Measurements from ENCODE around the gene ULBP3. TPM values are rescaled to one million over a fixed set of nuclear protein-coding genes. Genes with fewer than 3 reads are reported as not detected.
A peak's percentile ranks its signal among the peaks of the same experiment; 100 is the strongest.

ULBP3 gene
- 0.61 and 0.69 TPM in 2 replicates for total RNA-seq
- 0.35 TPM for total RNA-seq (2013)
- 0.10 and 0.22 TPM in 2 replicates for polyA plus RNA-seq
- polyA minus RNA-seq: 0.78 and 1.1 TPM in 2 replicates

DNA sequence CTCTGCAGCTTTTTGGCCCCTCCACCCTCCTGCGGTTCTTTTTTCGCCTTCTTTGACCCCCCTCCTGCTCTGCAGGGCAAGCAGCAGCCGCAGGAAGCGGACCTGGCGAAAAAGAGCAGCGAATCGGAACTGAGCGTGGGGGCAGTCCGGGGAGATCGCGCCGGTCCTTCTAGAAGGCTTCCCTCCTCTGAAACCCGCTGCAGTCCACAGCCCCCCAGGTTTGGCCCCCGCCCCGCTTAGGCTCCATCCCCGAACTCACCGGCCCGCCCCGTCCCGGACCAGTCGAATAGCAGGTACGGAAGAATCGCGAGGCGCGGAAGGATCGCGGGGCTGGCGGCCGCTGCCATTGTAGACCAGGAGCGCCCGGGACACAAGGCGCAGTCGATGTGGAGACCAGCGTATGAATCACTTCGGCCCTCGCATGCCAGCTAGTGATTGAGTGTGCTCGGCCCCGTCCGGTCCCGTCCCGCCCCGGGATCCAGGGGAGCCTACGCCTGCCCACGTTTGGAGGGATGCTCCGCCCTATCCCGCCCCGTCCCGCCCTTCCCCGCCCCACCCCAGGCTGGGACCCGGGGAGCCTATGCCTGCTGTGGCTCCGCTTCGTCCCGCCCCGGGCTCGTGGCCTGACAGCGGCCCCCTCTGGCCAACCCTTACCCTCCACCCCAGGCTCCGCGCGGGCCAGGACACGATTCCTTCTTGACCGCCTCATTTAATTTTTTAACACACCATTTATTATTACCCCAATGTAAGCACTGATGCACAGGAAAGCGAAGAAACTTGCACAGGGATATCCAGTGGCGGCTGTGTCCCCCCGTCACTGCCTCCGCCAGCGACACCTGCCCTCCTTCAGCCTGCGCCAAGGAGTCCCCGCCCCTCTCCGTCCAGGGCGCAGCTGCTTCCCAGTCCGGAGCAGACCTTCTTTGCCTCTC is at the start of gene ULBP3:
Gene ULBP3 (minus strand): TSS at position 402 of the 929 bp plus-strand sequence. CDS start 55 bp downstream, at position 347.
- TF ChIP-seq EZH2 (IDR thresholded peaks at IDR 0.05; ENCODE audit: borderline replicate concordance, insufficient read depth, low read depth, low read length, poor library complexity, severe bottlenecking): no peak
- TF ChIP-seq, protein P1, sequence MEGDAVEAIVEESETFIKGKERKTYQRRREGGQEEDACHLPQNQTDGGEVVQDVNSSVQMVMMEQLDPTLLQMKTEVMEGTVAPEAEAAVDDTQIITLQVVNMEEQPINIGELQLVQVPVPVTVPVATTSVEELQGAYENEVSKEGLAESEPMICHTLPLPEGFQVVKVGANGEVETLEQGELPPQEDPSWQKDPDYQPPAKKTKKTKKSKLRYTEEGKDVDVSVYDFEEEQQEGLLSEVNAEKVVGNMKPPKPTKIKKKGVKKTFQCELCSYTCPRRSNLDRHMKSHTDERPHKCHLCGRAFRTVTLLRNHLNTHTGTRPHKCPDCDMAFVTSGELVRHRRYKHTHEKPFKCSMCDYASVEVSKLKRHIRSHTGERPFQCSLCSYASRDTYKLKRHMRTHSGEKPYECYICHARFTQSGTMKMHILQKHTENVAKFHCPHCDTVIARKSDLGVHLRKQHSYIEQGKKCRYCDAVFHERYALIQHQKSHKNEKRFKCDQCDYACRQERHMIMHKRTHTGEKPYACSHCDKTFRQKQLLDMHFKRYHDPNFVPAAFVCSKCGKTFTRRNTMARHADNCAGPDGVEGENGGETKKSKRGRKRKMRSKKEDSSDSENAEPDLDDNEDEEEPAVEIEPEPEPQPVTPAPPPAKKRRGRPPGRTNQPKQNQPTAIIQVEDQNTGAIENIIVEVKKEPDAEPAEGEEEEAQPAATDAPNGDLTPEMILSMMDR (IDR thresholded peaks at IDR 0.05): peak; percentile 50
- Histone ChIP-seq H3K36me3 (replicated peaks in 1 of 2; ENCODE audit: control extremely low read depth in 1 of 2, control insufficient read depth in 1 of 2, extremely low read depth in 1 of 2, insufficient read depth in 2 of 2, low read length in 1 of 2) (no peaks in the 10 kb centered on the region), H3K9me3 (ENCODE audit: control extremely low read depth in 1 of 3, control insufficient read depth in 2 of 3, insufficient read depth in 1 of 3, low read length in 2 of 3) (no peaks in the 10 kb centered on the region), H3K4me3 (ENCODE audit: control extremely low read depth in 1 of 5, extremely low read depth in 1 of 5, insufficient read depth in 1 of 5, low read depth in 2 of 5, low read length in 4 of 5) (peak within 1 kb of the TSS; percentile 11 to 71 (median 70)), H3K4me1 (ENCODE audit: control insufficient read depth in 2 of 2, insufficient read depth in 2 of 2, low read length in 2 of 2) (peaks cover 5 to 18% of the 10 kb centered on the region in 2 donors), H3K9ac (ENCODE audit: low read length) (peak within 1 kb of the TSS; percentile 72), H2AFZ (ENCODE audit: insufficient read depth, low read depth, low read length, poor library complexity, severe bottlenecking) (peak within 1 kb of the TSS; percentile 92), H3K4me2 (replicated peaks; ENCODE audit: low read depth, low read length, poor library complexity, severe bottlenecking) (peak within 1 kb of the TSS; percentile 84), H3K27ac (ENCODE audit: low read length in 2 of 2) (no peak within 1 kb of the TSS), H3K27me3 (replicated peaks in 1 of 4; ENCODE audit: control extremely low read depth in 1 of 4, control insufficient read depth in 3 of 4, insufficient read depth in 4 of 4, low read length in 3 of 4) (peaks cover 0 to 22% (median 4%) of the 10 kb centered on the region in 4 experiments), H3K79me2 (ENCODE audit: control insufficient read depth, insufficient read depth, low read length) (no peaks in the 10 kb centered on the region), H4K20me1 (ENCODE audit: control insufficient read depth, insufficient read depth, low read length, poor library complexity, severe bottlenecking) (no peaks in the 10 kb centered on the region)
- Mint-ChIP-seq H3K27me3 (peaks cover 18% of the 10 kb centered on the region), H3K4me3 (peak within 1 kb of the TSS; percentile 87), H3K27ac (peak within 1 kb of the TSS; percentile 38), H3K9me3 (ENCODE audit: insufficient read depth) (no peaks in the 10 kb centered on the region), H3K4me1 (peaks cover 23% of the 10 kb centered on the region)
- DNase-seq (peak; percentile 80), ATAC-seq (ENCODE audit: low read depth) (peak; percentile 90)
- CTCF ChIA-PET: interaction anchor here (0.7 to 2.2 kb wide), 3 partner anchors 9 to 16 kb away, joined by 3 to 5 read pairs (median 3); no protein-coding TSS in a partner anchor
- intact Hi-C loops (cut with micrococcal nuclease): loop anchor here (1.0 kb wide), 1 partner anchor 64 kb away; no protein-coding TSS in a partner anchor
- POLR2A ChIA-PET: no interaction called here
- WGBS (ENCODE audit: insufficient coverage): under 1% methylated on average over 63 of the region's 72 CpGs
